ENCODE results near the gene TPCN1. TPM values are rescaled to one million over a fixed set of nuclear protein-coding genes. Genes with fewer than 3 reads are reported as not detected.

The TPCN1 gene
- total RNA-seq, 2 donors from 2014 or later = 28.8 to 50.8 TPM

DNA sequence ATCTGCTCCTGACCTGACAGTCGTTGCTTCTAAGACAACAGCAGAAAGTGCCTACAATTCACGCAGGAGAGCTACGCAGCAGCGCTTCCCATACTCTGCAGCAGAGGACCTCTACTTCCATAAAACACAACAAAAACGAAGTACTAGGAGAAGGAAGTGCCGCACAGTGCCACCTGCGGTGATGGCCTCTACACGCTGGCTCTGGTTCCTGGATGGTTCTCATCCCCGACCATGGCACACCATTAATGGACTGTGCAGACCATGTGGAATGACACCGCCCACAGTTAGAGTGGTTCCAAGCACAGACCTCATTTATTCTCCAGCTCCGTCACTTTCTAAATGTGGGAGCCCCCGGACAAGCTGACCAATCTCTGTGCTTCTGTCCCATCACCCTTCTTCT, 28.3 kb downstream of the TPCN1 start:
- intact Hi-C loops (cut with DNase I) = no loop called here
- DNase-seq (ENCODE audit: low spot score) = peak; percentile 54

DNA sequence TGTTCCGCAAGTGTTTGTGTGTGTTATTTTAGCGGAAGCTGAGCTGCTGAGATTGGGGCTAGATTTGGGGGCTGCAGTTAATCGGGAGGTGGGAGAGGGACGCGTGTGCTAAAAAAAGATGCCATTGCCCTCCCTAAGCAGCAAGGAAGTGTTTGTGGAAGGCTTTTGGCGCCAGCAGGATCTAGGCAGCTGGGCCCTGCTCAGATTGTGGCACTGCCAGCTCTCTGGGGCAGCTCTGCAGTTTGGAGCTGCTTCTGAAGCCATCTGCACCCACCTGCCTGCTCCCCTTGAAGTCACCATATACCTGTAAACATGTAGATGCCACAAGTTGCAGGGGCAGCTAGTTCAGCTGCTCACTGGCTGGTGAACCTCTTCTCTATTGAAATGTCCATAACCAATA, 28.8 kb downstream of the TPCN1 start:
- intact Hi-C loops (cut with DNase I) = no loop called here
- peak; percentile 29 for DNase-seq (ENCODE audit: low spot score)

GRCh38 chr12:113251404-113252070, 30.3 kb downstream of the TPCN1 start:
- DNase-seq (ENCODE audit: low spot score) = no peak
- intact Hi-C loops (cut with DNase I) = no loop called here

GRCh38 chr12:113252494-113252893, 31.2 kb downstream of the TPCN1 start:
- intact Hi-C loops (cut with DNase I) = no loop called here
- DNase-seq (ENCODE audit: low spot score) = no peak

GRCh38 chr12:113253532-113254285, 32.4 kb downstream of the TPCN1 start:
- intact Hi-C loops (cut with DNase I) = no loop called here
- no peak for DNase-seq (ENCODE audit: low spot score)

DNA sequence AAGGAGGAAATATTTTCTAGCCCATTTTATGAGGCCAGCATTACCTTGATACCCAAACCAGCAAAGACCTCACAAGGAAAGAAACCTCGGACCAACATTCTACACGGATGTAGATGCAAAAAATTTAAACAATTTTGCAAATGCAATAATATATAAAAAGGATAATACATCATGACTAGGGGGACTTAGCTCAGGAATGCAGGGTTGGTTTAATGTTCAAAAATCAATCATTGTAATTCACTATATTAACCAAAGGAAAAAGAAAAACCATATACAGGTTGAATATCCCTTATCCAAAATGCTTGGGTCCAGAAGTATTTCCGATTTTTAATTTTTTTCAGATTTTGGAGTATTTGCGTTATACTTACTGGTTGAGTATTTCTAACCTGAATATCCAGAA, 33.0 kb downstream of the TPCN1 start:
- intact Hi-C loops (cut with DNase I) = no loop called here
- no peak for DNase-seq (ENCODE audit: low spot score)

DNA sequence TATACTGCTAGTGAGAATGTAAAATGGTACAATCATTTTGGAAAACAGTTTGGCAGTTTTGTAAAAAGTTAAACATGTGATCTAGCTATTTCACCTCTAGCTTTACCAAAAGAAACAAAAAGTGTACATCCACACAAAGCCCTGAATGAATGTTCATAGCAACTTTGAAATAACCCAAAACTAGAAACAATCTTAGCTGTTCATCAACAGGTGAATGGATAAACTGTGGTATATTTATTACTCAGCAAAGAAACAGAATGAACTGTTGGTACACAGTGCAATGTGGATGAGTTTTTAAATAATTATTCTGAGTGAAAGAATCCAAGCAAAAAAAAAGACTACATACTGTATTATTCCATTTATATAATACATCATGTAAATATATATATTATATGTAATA, 36.3 kb downstream of the TPCN1 start:
- DNase-seq (ENCODE audit: low spot score) = no peak
- intact Hi-C loops (cut with DNase I) = no loop called here

DNA sequence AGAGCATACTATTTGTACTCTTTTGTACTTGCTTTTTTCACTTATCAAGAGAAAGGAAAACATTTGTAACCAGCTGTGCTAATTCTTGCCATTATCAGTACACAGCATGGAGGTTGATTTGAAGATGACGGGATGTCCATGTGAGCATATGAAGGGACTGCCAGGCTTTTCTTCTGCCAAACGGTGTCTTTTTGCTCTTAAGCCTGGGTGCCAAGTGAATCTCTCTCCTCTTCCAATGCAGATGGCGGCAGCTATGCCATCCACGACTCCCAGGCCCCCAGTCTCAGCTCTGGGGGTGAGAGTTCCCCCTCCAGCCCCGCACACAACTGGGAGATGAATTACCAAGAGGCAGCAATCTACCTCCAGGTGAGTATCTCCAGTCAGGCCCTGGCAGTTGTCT, 38.9 kb downstream of the TPCN1 start:
- DNase-seq (ENCODE audit: low spot score) = peak; percentile 26
- intact Hi-C loops (cut with DNase I) = no loop called here

DNA sequence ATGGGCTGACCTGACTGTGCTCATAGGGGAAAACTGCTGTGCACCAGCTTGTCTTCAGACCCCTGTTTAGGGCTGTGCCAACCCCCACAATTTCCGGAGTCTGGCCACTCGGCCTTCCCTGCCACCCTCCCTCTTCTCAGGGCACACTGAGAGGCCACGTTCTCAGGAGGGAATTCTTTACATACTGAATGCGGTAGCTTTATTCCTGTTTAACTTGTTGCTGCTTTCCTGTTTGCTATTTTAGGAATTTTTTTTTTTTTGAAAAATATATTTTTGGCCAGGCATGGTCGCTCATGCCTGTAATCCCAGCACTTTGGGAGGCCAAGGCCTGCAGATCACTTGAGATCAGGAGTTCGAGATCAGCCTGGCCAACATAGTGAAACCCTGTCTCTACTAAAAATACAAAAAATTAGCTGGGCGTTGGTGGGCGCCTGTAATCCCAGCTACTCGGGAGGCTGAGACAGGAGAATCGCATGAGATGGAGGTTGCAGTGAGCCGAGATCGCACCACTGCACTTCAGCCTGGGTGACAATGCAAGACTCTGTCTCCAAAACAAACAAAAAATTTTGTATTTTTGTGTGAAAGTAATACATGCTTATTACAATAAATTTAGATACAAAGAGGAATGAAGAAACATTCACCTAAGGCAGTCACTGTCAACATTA, 39.5 kb downstream of the TPCN1 start:
- intact Hi-C loops (cut with DNase I) = no loop called here

GRCh38 chr12:113261847-113262470, 40.7 kb downstream of the TPCN1 start:
- peak; percentile 19 for DNase-seq (ENCODE audit: low spot score)
- intact Hi-C loops (cut with DNase I) = no loop called here

More for the DNA sequence above, 39.5 kb downstream of the TPCN1 start:
- peak; percentile 28 for DNase-seq (ENCODE audit: low spot score)

GRCh38 chr12:113262710-113263109, 41.4 kb downstream of the TPCN1 start:
- intact Hi-C loops (cut with DNase I) = no loop called here

GRCh38 chr12:113263431-113263963, 42.2 kb downstream of the TPCN1 start:
- DNase-seq (ENCODE audit: low spot score) = peak; percentile 32
- intact Hi-C loops (cut with DNase I) = no loop called here

More at GRCh38 chr12:113262710-113263109, 41.4 kb downstream of the TPCN1 start:
- DNase-seq (ENCODE audit: low spot score) = no peak

DNA sequence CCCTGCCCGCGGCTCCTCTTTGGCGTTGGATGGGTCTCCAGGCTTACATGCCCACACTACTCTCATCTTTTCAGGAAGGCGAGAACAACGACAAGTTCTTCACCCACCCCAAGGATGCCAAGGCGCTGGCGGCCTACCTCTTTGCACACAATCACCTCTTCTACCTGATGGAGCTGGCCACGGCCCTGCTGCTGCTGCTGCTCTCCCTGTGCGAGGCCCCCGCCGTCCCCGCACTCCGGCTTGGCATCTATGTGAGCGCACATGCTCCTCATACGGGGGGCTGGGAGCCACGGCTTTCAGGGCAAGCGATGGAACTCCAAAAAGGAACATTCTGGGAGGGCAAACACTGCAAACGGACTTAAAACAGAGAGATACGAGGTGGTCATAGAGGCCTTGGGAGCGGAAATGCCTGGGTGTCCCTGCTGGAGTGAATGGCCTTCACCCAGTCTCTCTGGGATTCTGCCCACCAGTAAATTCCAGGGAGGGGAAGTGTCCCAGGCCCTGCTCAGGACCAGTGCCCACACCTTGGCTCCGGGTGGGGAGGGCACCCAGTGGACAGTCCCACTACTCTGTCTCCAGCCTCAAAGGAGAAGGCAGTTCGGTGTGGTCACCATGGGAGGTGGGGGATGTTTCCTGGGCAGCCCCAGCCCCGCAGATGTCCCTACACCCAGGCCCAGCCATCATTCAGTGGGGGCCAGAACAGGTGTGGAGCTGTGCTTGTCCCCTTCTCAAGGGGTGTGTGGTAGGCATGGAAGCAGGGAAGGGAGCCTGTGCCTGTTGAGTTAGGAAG, 45.0 kb downstream of the TPCN1 start:
- intact Hi-C loops (cut with DNase I) = no loop called here
- DNase-seq (ENCODE audit: low spot score) = peak; percentile 71

GRCh38 chr12:113267621-113268020, 46.4 kb downstream of the TPCN1 start:
- intact Hi-C loops (cut with DNase I) = no loop called here
- DNase-seq (ENCODE audit: low spot score) = peak; percentile 59

DNA sequence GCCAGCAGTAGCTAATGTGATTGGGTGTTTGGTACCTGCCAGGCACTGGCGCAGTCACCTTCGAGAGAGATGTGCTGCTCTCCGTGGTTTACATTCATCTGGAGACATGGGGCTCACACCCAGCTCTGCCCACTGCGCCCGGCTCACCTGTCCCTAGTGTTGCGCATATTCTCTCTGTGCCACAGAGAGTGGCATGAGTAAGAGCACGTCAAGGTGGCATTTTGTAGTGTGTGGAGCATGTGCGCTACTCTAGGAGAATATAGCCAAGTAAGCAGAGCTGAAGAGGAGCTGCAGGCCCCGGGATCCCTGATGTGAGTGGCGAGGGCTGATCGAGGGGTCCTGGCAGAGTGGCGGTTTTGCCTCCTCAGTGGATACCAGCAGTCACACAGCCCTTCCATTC, 46.9 kb downstream of the TPCN1 start:
- intact Hi-C loops (cut with DNase I) = no loop called here
- peak; percentile 59 for DNase-seq (ENCODE audit: low spot score)

GRCh38 chr12:113268621-113269020, 47.4 kb downstream of the TPCN1 start:
- intact Hi-C loops (cut with DNase I) = no loop called here
- peak; percentile 81 for DNase-seq (ENCODE audit: low spot score)

DNA sequence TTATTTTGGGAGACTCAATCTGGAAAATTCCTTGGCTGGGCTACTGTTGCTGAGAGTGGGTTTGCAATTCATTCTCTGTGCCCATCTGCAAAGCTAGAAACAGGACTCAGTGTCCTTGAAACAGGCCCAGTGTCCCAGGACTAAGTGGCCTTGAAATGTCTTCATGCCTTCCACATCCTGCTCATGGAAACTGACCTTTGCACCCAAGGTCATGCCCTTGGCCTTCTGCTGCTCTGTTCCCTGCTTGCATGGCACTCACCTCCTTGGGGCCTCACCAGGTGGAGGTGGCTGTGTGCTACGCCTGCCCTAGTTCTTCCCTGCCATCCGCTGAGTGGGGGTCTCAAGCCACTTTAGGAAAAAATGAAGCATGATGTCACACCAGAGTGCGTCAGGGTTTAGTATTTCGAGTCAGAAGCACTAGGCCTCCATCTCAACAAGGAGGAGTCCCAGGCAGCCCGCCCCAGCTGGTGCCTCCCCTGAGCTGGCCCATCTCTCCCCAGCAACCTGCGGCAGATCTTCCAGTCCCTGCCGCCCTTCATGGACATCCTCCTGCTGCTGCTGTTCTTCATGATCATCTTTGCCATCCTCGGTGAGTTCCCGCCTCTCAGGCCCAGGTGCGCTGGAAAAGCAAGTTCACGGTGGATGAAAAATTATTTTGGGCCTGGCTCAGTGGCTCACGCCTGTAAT, 48.1 kb downstream of the TPCN1 start:
- intact Hi-C loops (cut with DNase I) = no loop called here
- DNase-seq (ENCODE audit: low spot score) = peak; percentile 50

DNA sequence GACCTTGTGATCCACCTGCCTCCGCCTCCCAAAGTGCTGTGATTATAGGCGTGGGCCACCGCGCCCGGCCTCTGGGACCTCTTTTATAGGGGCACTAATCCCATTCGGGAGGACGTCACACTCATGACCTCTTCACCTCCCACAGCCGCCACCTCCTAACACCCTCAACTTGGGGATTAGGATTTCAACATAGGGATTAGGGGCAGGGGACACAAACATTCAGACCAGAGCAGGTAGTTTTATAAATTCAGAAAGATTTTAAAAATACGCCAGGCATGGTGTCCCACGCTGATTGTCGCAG, 49.4 kb downstream of the TPCN1 start:
- intact Hi-C loops (cut with DNase I) = no loop called here
- DNase-seq (ENCODE audit: low spot score) = peak; percentile 71

DNA sequence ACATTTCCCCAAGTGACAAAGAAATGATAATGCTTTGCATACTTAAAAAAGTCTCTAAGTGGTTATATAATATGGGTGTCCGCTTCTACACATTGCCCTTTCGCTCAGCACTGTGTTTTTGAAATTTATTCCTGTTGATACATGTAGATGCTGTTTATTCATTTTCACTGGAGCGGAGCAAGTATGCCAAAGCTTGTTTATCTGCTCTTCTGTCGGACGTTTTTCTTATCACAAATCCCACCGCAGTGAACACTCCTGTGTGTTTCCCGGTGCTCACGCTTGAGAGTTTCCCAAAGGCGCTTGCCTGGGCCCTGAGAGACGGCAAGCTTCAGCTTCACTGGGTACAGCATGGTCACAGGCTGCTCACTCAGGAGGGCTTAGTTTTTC, 50.2 kb downstream of the TPCN1 start:
- intact Hi-C loops (cut with DNase I) = no loop called here
- no peak for DNase-seq (ENCODE audit: low spot score)
